Memory B cell (primary cell): Measurements from ENCODE around the gene DPP9.
"Not testable (repeated sequence)": the region's sequence is repeated elsewhere in the genome, so short reads cannot be mapped to it uniquely, and the experiment has no call there.

ENCODE experiments used
- ATAC-seq: fragments of 150-1000 bp; cut with Tn5 transposase; 2 replicates; pipeline ENCODE4 v1.10.0; 2021; ENCODE audit warnings: low read depth, mild to moderate bottlenecking, moderate library complexity
- DNase-seq, 2 donors: peaks; one replicate each; pipeline ENCODE4 v3.0.0; 2022; ENCODE audit warnings: low spot score in 2 of 2
- H3K27ac Mint-ChIP-seq: one replicate; pipeline ENCODE4 v1.8.0; 2022; ENCODE audit warnings: mild to moderate bottlenecking, moderate library complexity, mixed read lengths
- H3K27me3 Mint-ChIP-seq: one replicate; pipeline ENCODE4 v1.8.0; 2022; ENCODE audit warnings: mixed read lengths
- H3K36me3 Mint-ChIP-seq: one replicate; pipeline ENCODE4 v1.8.0; 2022; ENCODE audit warnings: mild to moderate bottlenecking, mixed read lengths
- H3K4me1 Mint-ChIP-seq: one replicate; pipeline ENCODE4 v1.8.0; 2022; ENCODE audit warnings: mixed read lengths
- H3K4me3 Mint-ChIP-seq: one replicate; pipeline ENCODE4 v1.8.0; 2022; ENCODE audit warnings: mild to moderate bottlenecking, moderate library complexity, mixed read lengths
- H3K9me3 Mint-ChIP-seq: one replicate; pipeline ENCODE4 v1.8.0; 2022; ENCODE audit warnings: mixed read lengths

DPP9 gene

DNA sequence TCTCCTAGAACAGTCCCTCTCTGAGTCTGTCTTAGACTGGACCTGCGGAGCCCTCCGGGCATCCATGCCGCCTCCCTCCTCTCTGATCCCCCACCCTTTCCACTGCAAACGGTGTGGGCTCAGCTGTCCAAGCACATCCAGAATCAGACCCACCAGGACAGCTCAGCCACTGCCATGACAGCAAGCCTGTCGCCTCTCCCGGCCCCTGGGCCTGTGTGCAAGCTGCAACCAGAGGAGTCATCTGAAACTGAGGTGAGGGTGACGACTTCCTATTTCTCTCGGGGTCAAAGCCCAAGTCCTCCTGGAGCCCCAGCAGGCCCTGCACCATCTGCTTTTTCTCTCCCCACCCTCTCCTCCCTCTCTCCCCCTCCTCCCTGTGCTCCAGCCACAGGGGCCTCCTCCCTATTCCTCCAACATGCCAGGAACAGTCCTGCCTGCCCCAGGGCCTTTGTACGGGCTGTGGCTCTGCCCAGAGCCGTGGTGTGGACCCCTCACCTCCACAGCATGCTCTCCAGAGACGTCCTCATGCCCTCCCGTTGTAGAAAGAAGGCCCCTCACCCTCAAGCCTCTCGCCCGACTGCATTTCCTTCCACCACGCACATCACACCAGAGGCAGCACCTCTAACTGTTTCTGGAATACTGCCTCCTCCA, 30.0 kb downstream of the DPP9 start:
- DNase-seq: no peak
- H3K4me1 Mint-ChIP-seq: no peaks in the 10 kb centered on the region
- H3K36me3 Mint-ChIP-seq: peaks cover 20% of the 10 kb centered on the region
- H3K27me3 Mint-ChIP-seq: no peaks in the 10 kb centered on the region
- ATAC-seq: no peak
- H3K4me3 Mint-ChIP-seq: no peak overlapping the region
- no peaks in the 10 kb centered on the region for H3K9me3 Mint-ChIP-seq
- no peak overlapping the region for H3K27ac Mint-ChIP-seq

DNA sequence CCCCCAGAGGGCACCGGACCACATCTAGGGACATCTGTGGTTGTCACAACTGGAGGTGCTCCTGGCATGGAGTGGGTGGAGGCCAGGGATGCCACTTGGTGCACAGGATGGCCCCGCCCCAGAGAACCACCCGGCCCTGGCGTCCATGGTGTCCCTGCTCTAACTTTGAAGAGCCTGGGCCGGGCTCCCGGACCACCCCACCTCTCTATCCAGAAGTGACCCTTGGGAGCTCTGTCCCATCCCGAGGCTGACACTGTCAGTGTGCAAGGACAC, 30.6 kb downstream of the DPP9 start:
- Mint-ChIP-seq H3K4me3 (no peak overlapping the region), H3K36me3 (peaks cover 19% of the 10 kb centered on the region), H3K4me1 (no peaks in the 10 kb centered on the region), H3K27me3 (no peaks in the 10 kb centered on the region), H3K27ac (no peak overlapping the region), H3K9me3 (no peaks in the 10 kb centered on the region)
- DNase-seq: no peak
- ATAC-seq: no peak

DNA sequence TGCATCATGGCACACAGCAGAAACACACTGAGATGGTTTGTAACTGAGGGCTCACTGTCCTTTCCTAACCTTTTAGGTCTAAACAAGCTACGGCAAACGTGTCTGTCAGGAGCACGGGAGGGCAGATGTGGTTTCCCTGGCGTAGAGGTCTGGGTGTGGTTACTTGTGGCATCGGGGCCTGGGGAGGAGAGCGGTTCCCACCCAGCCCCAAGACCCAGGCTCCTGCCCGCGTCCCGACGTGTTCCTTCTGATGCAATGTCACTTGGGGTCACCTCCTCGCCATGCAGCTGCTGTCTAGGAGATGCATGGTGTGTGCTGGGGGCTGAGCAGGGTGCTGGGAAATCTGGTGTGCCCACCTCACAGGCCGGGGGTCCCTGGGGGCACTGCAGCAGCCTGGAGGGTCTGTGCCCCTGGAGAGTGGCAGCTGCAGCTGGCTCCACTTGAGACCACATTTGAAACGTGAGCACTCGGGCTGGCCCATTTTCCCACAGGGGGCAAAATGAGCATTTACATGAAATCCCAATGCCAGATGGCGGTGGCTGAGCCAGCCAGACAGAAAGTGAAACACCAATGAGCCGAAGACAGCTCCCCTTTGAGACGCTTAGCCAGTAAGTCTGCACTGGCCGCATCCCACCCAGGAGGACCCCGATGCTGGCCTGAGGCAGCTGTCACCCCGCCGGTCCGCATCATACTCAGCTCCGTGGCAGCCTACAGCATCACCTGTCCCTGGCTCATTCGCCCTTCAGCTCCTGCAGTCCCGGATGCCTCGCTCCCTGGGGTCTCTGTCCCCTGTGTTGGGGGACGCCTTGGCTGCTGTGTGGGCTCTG, 31.2 kb downstream of the DPP9 start:
- Mint-ChIP-seq H3K9me3 (no peaks in the 10 kb centered on the region), H3K27ac (no peak overlapping the region), H3K27me3 (no peaks in the 10 kb centered on the region), H3K36me3 (peaks cover 19% of the 10 kb centered on the region), H3K4me3 (no peak overlapping the region), H3K4me1 (no peaks in the 10 kb centered on the region)
- no peak for DNase-seq
- no peak for ATAC-seq

DNA sequence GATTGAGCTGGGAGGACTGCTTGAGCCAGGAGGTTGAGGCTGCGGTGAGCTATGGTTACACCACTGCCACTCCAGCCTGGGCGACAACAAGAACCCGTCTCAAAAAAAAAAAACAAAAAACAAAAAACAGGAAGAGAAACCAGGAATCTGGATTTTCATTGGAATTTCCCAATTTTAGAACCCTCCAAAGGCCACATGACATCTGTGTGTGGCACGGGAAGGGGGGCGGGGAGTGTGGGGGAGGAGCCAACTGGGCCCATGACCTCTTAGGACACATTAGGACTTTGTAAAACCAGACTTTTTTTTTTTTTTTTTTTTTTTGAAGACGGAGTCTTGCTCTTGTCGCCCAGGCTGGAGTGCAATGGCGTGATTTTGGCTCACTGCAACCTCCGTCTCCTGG, 32.3 kb downstream of the DPP9 start:
- peaks cover 23% of the 10 kb centered on the region for H3K36me3 Mint-ChIP-seq
- H3K27ac Mint-ChIP-seq: no peak overlapping the region
- DNase-seq: no peak
- ATAC-seq: no peak
- H3K27me3 Mint-ChIP-seq: no peaks in the 10 kb centered on the region
- H3K9me3 Mint-ChIP-seq: no peaks in the 10 kb centered on the region
- H3K4me1 Mint-ChIP-seq: no peaks in the 10 kb centered on the region
- no peak overlapping the region for H3K4me3 Mint-ChIP-seq

DNA sequence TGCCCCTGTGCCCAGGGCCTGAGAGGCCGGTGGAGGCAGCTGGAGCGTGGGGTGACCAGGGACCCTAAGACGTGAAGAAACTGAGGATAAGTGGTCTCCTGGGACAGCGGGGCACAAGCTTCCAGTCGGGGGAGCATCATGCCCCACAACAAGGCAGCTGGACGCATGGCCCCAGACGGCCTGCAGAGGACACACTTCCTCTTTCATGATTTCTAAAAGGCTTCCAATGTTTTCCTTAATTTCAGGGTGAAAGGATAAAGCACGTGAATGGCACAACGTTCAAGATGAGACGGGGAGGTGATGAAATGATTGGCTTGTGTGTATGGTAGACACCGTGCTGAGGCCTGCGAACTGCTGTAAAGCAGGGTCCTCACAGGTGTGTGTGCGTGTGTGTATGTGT, 33.3 kb downstream of the DPP9 start:
- no peaks in the 10 kb centered on the region for H3K9me3 Mint-ChIP-seq
- H3K36me3 Mint-ChIP-seq: peaks cover 23% of the 10 kb centered on the region
- no peak for ATAC-seq
- H3K4me3 Mint-ChIP-seq: no peak overlapping the region
- H3K4me1 Mint-ChIP-seq: no peaks in the 10 kb centered on the region
- no peak overlapping the region for H3K27ac Mint-ChIP-seq
- no peaks in the 10 kb centered on the region for H3K27me3 Mint-ChIP-seq
- DNase-seq: no peak

DNA sequence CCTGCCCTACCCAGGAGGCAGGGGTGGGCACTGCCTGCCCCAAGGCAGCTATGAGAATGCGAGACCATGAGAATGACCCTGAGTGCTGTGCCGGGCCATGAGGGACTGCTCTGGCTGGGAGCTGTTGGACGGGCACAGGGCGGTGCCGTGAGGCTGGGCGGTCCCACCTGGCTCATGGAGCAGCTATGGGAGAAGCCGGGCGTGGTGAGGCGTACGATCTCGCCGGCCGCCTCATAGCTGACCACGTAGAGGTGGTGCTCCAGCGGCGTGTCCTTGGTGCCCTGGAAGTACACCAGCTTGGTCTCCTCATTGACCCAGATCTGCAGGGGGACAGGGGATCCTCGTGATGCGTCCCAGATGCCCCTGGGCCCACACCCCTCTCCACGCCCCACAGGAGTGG, 34.2 kb downstream of the DPP9 start:
- H3K4me3 Mint-ChIP-seq: no peak overlapping the region
- no peaks in the 10 kb centered on the region for H3K4me1 Mint-ChIP-seq
- ATAC-seq (no peak), DNase-seq (no peak)
- H3K9me3 Mint-ChIP-seq: no peaks in the 10 kb centered on the region
- no peak overlapping the region for H3K27ac Mint-ChIP-seq
- H3K27me3 Mint-ChIP-seq: no peaks in the 10 kb centered on the region
- H3K36me3 Mint-ChIP-seq: peaks cover 22% of the 10 kb centered on the region

DNA sequence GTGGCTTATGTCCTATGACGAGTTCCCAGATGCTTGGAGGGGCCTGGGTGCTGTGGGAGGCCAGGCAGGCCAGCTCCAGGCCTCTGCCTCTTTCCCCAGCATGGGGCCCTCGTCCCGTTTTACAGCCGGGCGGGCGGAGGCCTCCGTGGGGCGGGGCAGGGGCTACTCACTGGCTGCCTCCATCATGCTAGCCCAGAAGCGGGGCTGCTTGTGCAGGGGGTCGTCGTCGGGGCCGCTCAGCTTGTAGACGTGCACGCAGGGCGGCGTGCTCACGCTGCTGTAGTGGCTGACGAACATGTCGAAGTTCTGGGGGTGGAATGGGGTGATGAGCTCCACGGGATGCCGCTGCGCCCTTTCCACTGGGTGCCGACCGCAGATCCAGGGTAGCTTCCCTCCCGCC, 35.1 kb downstream of the DPP9 start:
- Mint-ChIP-seq H3K36me3 (peaks cover 19% of the 10 kb centered on the region), H3K27ac (no peak overlapping the region), H3K27me3 (no peaks in the 10 kb centered on the region), H3K4me1 (no peaks in the 10 kb centered on the region), H3K4me3 (no peak overlapping the region), H3K9me3 (no peaks in the 10 kb centered on the region)
- DNase-seq (no peak), ATAC-seq (no peak)

DNA sequence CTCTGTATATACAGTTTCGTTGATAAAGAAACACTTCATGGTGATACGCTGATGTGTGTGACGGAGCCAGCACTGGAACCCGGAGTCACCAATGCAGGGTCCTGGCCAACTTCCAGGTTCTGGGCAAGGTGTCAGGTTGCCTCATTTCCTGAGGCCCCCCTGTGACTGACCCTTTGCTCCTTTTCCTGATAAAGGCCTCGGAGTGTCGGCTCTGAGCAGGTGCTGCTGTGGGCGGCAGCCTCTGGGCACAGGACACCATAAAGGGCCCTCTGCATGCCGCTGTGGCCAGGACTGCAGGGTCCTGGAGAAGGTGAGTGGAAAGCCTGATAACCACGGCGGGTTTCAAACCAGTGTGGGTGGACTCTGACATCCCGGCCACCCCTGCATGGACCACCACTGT, 36.2 kb downstream of the DPP9 start:
- Mint-ChIP-seq H3K9me3 (no peaks in the 10 kb centered on the region), H3K4me3 (no peak overlapping the region), H3K36me3 (peaks cover 18% of the 10 kb centered on the region), H3K4me1 (no peaks in the 10 kb centered on the region), H3K27me3 (no peaks in the 10 kb centered on the region), H3K27ac (no peak overlapping the region)
- ATAC-seq: no peak
- no peak for DNase-seq

DNA sequence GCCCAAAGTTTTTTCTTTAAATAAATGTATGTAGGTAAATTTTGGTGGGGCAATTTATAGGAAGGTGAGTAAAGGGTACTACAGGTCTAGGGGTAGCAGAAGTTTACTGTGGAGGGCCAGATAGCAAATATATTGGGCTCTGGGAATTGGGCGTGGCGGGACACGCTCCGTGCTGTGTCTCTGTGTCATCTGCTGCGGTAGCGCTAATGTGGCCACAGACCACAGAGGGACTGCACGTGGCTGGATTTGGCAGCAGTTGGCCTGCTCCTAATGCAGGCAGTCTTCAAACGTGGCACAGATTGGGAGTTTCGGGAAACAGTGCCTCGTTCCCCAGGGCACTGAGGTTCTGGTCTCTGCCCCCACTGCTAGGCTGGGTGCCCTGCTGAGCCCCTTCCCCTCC, 36.9 kb downstream of the DPP9 start:
- Mint-ChIP-seq H3K27ac (no peak overlapping the region), H3K4me1 (no peaks in the 10 kb centered on the region), H3K36me3 (peaks cover 18% of the 10 kb centered on the region), H3K4me3 (no peak overlapping the region), H3K27me3 (no peaks in the 10 kb centered on the region), H3K9me3 (no peaks in the 10 kb centered on the region)
- ATAC-seq (no peak), DNase-seq (no peak)

DNA sequence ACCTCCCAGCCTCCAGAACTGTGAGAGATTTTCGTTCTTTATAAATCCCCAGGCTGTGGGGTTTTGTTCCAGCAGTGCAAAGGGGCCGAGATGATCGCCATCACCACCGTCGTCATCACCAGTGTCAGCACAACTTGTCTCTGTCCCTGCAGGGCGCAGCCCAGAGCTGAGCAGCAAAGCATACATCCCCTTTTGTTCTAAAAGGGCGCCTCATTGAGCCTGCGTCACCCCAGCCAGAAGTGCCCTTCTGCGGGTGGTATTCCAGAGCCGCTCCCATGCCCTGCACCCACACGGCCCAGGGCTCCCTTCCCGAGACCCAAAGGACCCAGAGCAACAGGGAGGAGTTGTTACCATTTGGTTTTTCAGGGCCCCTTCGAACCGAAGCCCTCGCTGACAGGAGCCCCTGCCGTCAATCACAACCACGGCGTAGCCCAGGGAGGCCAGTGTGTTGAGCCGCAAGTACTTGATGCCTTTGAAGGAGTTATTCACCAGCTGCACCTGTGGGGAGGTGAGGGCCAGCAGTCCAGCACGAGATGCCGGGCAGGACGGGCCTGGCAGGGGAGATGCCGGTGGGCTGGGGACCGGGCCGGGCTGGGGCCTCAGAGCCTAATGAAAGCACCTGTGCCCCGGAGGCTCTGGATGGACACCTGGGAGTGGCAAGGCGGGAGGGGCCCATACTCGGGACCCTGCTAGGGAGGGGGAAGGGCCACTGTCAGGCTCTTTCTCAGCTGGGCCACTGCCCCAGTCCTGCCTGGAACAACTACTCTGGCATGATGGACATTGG, 39.1 kb downstream of the DPP9 start:
- no peak for ATAC-seq
- no peak for DNase-seq
- Mint-ChIP-seq H3K4me3 (no peak overlapping the region), H3K9me3 (no peaks in the 10 kb centered on the region), H3K4me1 (no peaks in the 10 kb centered on the region), H3K36me3 (peaks cover 13% of the 10 kb centered on the region), H3K27me3 (no peaks in the 10 kb centered on the region), H3K27ac (no peak overlapping the region)

DNA sequence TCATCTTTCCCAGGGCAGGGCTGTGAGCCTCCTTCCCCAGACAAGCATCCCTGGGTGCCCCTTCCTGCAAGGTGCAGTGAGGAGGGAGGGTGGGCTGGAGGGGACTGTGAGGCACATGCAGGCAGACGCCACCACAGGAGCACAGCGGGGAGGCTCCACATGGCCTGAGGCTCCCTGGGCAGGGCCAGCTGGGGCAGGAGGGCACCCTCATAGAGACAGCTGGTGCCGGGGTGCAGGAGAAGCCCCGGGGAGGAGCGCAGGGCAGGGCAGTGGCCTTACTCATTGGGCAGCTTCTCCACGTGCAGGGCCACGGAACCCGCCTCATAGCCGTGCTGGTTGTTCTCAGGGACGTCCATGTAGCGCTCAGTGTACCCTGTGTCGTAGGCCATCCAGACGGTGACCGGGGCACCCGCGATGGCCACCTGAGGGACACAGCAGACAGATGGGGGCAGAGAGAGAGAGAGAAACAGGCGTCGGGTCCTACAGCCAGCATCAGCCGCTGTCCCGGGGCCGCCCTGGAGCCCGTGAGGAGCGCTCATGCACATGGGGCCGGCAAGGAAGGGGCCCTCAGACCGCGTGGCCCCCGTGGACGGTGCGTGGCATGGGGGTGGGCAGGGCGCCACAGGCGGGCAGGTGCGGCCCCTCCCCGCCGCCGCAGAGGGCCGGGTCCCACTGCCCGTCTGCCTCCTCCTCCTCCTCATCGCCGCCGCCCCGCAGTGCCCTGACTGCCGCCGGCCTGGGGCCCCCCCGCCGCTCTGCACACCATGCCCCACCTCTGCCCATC, 41.0 kb downstream of the DPP9 start:
- H3K4me3 Mint-ChIP-seq: no peak overlapping the region
- no peak overlapping the region for H3K27ac Mint-ChIP-seq
- H3K36me3 Mint-ChIP-seq: peaks cover 18% of the 10 kb centered on the region
- H3K4me1 Mint-ChIP-seq: no peaks in the 10 kb centered on the region
- no peak for DNase-seq
- no peaks in the 10 kb centered on the region for H3K27me3 Mint-ChIP-seq
- no peaks in the 10 kb centered on the region for H3K9me3 Mint-ChIP-seq
- no peak for ATAC-seq

DNA sequence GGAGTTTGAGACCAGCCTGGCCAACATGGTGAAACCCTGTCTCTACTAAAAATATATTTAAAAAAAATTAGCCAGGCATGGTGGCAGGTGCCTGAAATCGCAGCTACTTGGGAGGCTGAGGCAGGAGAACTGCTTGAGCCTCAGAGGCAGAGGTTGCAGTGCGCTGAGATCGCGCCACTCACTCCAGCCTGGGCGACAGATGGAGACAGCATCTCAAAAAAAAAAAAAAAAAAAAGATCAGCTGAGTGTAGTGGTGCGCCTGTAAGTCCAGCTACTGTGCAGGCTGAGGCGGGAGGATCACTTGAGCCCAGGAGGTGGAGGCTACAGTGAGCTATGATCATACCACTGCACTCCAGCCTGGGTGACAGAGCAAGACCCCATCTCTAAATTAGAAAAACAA, 43.6 kb downstream of the DPP9 start:
- H3K9me3 Mint-ChIP-seq, H3K27me3 Mint-ChIP-seq, DNase-seq, H3K27ac Mint-ChIP-seq, ATAC-seq, H3K4me3 Mint-ChIP-seq, H3K4me1 Mint-ChIP-seq: not testable (repeated sequence)
- peaks cover 15% of the 10 kb centered on the region for H3K36me3 Mint-ChIP-seq

DNA sequence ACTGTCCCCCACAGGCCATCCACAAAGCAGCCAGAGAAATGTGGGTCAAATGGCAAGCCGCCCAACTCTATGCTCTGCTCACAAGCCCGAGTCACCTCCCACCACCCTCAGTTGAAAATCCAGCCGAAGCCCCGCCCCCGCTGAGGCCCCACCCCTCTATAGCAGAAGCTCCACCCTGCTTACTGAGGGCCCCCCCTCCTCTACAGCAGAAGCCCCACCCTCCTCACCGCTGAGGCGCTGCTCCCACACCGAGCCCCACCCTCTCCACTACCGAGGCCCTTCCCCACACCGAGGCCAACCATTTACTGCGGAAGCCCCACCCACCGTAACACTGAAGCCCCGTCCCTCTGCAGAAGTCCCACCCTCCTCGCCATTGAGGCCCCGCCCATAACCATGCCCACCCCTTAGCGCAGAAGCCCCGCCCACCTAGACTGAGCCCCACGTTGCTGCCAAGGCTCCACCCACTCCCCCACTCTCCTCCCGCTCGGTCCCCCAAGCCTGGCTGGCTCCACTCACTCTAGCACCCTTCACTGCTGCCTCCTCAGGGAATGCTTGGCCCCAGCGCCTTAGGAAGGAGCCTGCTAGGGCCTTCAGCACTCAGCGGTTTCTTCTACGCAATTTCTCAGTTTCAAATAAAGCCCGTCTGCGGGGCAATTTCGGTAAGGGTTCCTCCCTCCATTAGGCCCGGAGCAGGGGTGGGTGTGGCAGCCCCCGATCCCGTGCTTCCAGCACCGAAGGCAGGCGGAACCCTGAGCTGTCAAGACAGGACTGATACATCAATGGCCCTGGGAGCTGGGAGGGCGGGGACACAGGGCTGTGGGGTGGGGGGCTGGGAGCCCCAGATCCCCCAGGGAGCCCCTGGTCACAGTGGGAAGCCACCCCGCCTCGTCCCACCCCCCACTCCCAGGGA, 44.5 kb downstream of the DPP9 start:
- Mint-ChIP-seq H3K4me3 (no peak overlapping the region), H3K9me3 (no peaks in the 10 kb centered on the region), H3K36me3 (peaks cover 15% of the 10 kb centered on the region), H3K27ac (no peak overlapping the region), H3K4me1 (no peaks in the 10 kb centered on the region), H3K27me3 (no peaks in the 10 kb centered on the region)
- DNase-seq (no peak), ATAC-seq (peak; percentile 31)
